ENCODE measurements around the gene SPIRE1.
"Not testable (repeated sequence)": the region's sequence is repeated elsewhere in the genome, so short reads cannot be mapped to it uniquely, and the experiment has no call there.

SPIRE1 gene

GRCh38 chr18:12645751-12646203 is 12.1 kb downstream of the SPIRE1 start:
- FAIRE-seq = no peak

DNA sequence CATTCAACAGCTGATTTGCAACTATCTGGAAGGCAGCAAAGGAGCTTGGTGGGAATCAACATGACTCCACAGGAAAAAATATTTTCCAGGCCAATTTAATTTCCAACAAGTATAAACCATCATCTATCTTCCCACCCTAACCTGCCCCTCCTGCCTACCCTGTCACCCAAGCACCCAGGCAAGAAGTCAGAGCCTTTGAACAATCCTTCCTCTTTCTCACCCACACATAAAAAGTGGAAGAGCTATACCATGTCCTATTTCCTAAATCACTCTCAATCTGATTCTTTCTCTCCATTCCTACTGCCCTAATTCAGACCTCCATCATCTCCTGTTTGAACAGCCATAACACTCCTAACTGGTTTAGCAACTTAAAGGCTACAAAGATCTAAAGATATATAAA is 12.7 kb downstream of the SPIRE1 start:
- no peak for FAIRE-seq

DNA sequence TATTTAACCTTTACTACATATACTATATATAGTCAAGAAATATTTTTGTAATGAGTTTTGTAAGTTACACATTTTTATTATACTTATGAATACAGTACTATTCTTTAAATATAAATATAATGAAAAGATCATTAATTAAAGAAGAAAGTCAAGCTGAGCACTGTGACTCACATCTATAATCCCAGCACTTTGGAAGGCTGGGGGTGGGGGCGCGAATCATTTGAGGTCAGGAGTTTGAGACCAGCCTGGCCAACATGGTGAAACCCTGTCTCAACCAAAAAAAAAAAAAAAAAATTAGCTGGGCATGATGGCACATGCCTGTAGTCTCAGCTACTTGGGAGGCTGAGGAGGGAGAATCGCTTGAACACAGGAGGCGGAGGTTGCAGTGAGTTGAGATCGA is 14.2 kb downstream of the SPIRE1 start:
- FAIRE-seq = not testable (repeated sequence)

- FAIRE-seq = no peak
These were observed 17.1 kb downstream of the SPIRE1 start for GRCh38 chr18:12640881-12641200.

DNA sequence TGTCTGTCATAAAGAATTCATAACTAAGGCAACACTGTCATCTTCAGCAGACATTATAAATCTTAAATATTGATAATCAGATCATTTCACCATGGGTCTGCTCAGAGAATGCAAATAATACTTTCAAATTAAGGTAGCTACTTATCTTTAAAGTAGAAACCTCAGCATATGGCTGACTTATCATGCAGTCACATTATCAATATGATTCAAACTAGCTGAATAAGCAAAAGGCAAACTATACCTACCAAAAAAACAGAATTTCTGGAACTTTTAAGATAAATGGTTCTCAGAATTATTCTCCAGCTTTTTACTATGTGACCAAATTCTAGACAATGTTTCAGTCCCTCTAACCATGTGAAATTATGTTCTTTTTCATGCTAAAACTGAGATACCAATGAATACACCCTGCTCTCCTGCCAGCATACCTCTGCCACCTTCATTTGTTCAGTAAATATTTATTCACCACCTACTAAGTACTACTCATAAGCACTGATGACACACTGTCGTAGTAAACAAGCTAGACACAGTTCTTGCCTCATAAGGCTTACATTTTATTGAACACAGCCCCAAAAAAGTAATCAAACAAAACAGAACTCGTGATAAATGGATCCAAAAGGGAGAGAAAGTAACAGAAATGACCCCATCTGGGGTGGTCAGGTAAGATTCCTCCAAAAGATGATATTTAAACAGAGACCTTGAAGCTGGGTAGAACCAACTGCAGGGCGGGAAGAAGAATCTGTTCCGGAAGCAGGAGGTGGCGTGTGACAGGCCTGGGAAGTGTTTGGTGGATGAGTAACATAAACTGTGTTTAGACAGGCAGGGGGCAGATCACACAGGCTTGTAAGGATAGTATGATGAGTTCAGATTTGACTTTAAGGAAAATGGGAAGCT is 17.7 kb downstream of the SPIRE1 start:
- no peak for FAIRE-seq

DNA sequence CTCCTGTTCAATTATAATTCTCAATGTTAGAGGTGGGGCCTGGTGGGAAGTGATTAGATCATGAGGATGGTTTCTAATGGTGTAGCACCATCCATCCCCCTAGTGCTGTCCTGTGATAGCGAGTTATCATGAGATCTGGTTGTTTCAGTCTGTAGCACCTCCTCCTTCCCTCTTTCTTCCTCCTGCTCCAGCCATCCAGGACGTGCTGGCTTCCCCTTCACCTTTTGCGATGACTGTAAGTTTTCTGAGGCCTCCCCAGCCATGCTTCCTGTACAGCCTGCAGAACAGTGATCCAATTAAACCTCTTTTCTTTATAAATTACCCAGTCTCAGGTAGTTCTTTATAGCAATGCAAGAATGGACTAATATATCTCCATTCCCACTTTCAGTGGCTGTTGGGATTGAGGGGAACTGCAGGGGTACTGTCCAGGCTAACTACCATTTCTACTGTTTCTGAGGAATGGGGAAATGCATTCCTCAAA is 19.2 kb downstream of the SPIRE1 start:
- no peak for FAIRE-seq

DNA sequence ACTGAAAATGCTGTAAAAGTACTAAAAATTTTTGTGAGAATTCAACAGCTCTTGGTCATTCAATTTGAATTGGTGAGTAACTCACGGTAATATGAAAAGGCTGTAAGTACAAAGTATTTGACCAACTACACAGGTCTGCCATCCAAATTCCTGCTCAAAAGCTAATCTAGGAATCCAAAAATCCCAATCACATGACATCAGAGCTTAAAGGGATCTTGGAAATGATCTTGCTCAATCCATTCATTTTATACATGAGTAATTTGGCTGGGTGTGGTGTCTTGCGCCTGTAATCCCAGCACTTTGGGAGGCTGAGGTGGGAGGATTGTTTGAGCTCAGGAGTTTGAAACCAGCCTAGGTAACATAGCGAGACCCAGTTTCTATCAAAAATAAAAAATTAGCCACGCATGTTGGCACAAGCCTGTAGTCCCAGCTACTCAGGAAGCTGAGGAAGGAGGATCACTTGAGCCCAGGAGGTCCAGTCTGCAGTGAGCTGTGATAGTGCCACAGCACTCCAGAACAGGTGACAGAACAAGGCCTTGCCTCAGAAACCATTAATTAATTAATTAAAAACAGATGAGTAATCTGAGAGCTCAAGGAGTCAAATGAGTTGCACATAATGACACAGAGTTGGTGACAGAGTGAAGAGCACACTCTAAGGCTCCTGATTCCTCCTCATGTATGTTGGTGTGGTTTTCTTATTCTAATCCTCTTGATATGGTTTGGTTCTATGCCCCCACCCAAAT is 19.8 kb downstream of the SPIRE1 start:
- FAIRE-seq = no peak

DNA sequence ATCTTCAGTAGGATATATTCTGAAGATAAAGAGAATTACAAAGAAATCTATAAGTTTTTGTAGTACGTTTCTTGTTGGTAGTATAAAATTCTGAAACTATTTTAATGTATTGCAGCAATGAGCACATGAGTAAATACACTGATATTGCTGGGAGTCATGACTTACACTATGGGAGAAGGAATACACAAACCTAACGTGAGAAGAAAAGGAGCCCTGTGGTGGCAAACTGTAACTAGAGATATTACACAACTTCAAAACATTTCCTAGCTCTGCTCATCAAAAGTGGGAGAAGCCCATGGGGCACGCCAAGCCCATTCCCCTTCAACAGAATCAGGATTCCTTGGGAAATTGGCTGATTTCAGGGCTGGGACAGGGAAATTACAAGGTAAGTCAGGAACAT is 20.5 kb downstream of the SPIRE1 start:
- FAIRE-seq = no peak

DNA sequence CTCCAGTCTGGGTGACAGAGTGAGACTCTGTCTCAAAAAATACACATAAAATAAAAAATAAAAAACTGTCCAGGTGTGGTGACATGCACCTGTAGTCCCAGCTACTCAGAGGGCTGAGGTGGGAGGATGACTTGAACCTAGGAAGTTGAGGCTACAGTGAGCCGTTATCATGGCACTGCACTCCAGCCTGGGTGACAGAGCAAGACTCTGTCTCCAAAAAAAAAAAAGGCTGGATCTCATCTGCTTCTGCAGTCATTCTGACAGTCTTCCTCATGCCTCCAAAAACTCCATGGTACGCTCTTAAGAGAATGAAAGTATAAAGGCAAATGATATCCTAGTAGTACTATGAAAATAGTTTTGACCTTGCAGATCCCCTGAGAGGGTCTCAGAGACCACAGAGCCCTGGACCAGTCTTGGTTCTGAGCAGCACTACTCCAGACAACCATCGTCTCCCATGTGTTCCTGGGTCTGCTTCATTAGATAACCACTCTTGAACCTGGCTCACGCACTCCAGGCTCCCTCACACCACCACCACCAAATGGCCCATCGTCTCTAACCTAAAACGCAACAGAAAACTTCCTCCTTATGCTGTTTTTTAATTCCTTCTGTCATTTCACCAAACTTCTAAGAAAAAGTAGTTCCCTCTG is 26.0 kb downstream of the SPIRE1 start:
- FAIRE-seq = no peak

DNA sequence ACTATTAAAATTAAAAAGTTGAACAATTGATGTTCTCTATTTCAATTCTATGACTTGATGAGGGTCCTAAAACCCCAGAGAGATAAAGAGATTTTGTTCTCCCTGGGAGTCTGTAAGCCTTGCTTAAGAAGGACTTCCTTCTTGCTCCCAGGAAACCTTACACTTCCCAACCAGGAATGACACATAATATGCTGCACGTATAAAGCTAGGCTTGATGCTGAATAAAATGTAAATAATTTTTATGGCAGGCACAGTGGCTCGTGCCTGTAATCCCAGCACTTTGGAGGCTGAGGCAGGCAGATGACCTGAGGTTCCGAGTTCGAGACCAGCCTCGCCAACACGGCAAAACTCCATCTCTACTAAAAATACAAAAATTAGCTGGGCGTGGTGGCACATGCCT is 27.8 kb downstream of the SPIRE1 start:
- no peak for FAIRE-seq

- FAIRE-seq = no peak
These were observed 28.9 kb downstream of the SPIRE1 start for GRCh38 chr18:12628706-12629702.

GRCh38 chr18:12627199-12627598 is 30.7 kb downstream of the SPIRE1 start:
- not testable (repeated sequence) for FAIRE-seq

DNA sequence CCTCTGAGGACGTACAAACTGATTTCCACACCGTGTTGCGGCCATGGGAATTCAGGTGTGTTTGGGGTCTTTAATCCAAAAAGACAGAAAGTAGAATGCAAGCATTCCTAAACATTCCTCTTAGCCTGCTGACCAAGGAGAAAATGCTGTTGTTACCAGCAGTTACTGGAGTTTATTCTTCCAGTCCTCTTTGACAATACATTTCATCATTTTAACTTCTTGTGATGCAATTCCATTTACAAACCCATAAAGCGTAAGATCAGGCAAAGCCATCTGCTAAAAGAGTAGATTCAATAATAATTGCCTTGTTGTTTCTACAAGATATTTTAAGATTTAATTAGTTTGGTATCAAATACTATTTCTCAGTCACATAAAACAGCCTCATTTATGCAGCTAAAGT is 32.7 kb downstream of the SPIRE1 start:
- no peak for FAIRE-seq

- FAIRE-seq = no peak
These were observed 36.1 kb downstream of the SPIRE1 start for GRCh38 chr18:12621742-12622306.

GRCh38 chr18:12615748-12616147 is 42.2 kb downstream of the SPIRE1 start:
- FAIRE-seq = no peak

DNA sequence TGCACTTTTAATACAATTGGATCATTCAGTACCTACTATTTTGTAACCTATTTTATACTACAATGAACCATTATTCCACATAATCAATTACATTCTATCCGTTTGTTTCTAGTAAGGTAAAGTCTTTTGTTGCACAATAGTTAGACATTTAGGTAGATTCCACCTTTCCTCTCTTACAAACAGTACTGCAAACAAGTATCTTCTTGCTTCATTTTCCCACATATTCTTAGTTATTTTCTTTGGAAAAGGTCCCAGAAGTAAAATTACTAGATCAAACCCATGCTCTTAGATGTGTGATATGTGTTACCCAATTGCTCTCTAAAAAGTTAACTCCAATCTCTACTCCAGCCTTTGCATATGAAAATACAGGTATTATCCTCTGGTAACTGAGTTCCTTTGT is 49.6 kb downstream of the SPIRE1 start:
- no peak for FAIRE-seq

GRCh38 chr18:12606592-12607315 is 51.2 kb downstream of the SPIRE1 start:
- no peak for FAIRE-seq

DNA sequence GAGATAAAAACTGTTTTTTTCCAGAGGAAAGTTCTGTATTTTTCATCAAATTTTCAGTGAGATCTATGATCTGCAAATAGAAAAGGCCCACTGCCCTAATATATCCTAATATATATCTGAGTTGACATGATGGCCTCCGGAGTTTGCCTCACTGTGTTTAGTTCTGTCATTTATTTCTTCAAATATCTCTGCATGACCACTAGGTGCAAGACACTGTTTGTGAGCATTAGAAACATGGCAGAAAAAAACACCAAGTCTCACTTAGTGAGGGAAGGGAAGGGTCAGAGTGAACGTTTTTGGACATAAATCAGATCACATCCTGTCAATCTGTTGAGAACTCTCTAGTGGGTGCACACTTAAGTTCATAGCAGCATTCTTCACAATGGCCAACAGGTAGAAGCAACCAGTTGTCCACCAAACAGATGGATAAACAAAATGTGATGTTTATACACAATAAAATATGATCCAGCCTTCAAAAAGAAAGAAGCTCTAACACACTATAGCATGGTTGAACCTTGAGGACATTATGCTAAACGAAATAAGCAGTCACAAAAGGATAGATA is 53.4 kb downstream of the SPIRE1 start:
- no peak for FAIRE-seq

DNA sequence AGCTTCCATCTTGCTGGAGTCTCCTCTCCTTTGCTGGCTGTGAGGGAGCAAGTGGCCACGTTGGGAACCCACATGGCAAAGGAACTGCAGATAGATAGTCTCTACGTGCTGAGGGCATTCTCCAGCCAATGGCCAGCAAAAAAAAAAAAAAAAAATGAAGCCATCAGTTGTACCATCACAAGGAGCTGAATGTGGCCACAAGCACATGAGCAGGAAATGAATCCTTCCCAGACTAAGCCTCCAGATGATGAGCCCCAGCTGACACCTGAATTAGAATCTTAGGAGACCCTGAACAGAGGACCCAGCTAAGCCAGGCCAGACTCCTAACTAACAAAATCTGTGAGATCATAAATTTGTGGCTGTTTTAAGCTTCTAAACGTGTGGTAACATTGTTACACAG is 57.9 kb downstream of the SPIRE1 start:
- no peak for FAIRE-seq

GRCh38 chr18:12599543-12599942 is 58.4 kb downstream of the SPIRE1 start:
- FAIRE-seq = no peak

All from G401.6 (cell line).